ENCODE measurements around the gene ARHGAP33. TPM values are rescaled to one million over a fixed set of nuclear protein-coding genes. Genes with fewer than 3 reads are reported as not detected.

ARHGAP33 gene
- total and polyA plus RNA-seq, 2 experiments from 2014 or later: 11.6 to 22.1 TPM

GRCh38 chr19:35832054-35832453 is 56.7 kb downstream of the ARHGAP33 start (continued):
- TF ChIP-seq ZNF462 (CRISPR knock-in tag; IDR thresholded peaks at IDR 0.05) (no peak), NANOG (IDR thresholded peaks at IDR 0.05; ENCODE audit: borderline replicate concordance) (no peak), ZNF114 (CRISPR knock-in tag; IDR thresholded peaks at IDR 0.05) (no peak), ZNF331 (CRISPR knock-in tag; IDR thresholded peaks at IDR 0.05; ENCODE audit: low read depth) (no peak), EZH2 (IDR thresholded peaks at IDR 0.05; ENCODE audit: low read depth, unreplicated experiment) (no peak)
- TF ChIP-seq, protein P1, sequence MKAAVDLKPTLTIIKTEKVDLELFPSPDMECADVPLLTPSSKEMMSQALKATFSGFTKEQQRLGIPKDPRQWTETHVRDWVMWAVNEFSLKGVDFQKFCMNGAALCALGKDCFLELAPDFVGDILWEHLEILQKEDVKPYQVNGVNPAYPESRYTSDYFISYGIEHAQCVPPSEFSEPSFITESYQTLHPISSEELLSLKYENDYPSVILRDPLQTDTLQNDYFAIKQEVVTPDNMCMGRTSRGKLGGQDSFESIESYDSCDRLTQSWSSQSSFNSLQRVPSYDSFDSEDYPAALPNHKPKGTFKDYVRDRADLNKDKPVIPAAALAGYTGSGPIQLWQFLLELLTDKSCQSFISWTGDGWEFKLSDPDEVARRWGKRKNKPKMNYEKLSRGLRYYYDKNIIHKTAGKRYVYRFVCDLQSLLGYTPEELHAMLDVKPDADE (IDR thresholded peaks at IDR 0.05): no peak

- no peaks in the 10 kb centered on the region for H3K36me3 Mint-ChIP-seq (ENCODE audit: low read depth)
- 0 out of 2 replicates have a peak, but pooled peaks cover 2% of the 10 kb centered on the region for H3F3A ChIP-seq (replicated peaks; ENCODE audit: low read depth)
- no peak overlapping the region for H3K4me2 ChIP-seq
- H3K4me1 ChIP-seq (ENCODE audit: insufficient read depth): peaks cover 3% of the 10 kb centered on the region; the same call in 1 of the 2 replicates
- no peak overlapping the region for H3K27ac Mint-ChIP-seq
- H3K4me3 ChIP-seq: no peak overlapping the region
- H3K27me3 ChIP-seq (ENCODE audit: insufficient read depth): 0 out of 2 replicates have a peak, but pooled peaks cover 3% of the 10 kb centered on the region
- H3K4me3 Mint-ChIP-seq: no peak overlapping the region
- ATAC-seq: peak; percentile 38; the same call in 2 of the 3 replicates
- H3K27ac ChIP-seq (ENCODE audit: low read depth): no peak overlapping the region
- H2AFZ ChIP-seq: peak overlapping the region; percentile 97
- H3K4me1 Mint-ChIP-seq: peaks cover 4% of the 10 kb centered on the region; the same call in 2 of the 3 replicates
- H3K9me3 Mint-ChIP-seq: no peaks in the 10 kb centered on the region
- no peaks in the 10 kb centered on the region for H3K9me2 ChIP-seq (ENCODE audit: insufficient read depth)
- no peaks in the 10 kb centered on the region; the same call in 1 of the 2 replicates for H4K20me1 ChIP-seq (replicated peaks; ENCODE audit: insufficient read depth)
- no peaks in the 10 kb centered on the region for H3K36me3 ChIP-seq (ENCODE audit: insufficient read depth)
- DNase-seq (ENCODE audit: low spot score): no peak
- peaks cover 10% of the 10 kb centered on the region for H3K27me3 Mint-ChIP-seq (ENCODE audit: insufficient read depth, low read depth, poor library complexity)
- H3K79me2 ChIP-seq (replicated peaks; ENCODE audit: insufficient read depth): no peaks in the 10 kb centered on the region
- TF ChIP-seq NANOG (IDR thresholded peaks at IDR 0.05; ENCODE audit: borderline replicate concordance): no peak
- TF ChIP-seq REST (IDR thresholded peaks at IDR 0.05; ENCODE audit: unreplicated experiment): no peak
These were observed 58.6 kb downstream of the ARHGAP33 start for GRCh38 chr19:35833972-35834371.

All from GM23338 (cell line).